Uterus (tissue), 4 donors: Measurements from ENCODE around the gene NRXN2. TPM values are rescaled to one million over a fixed set of nuclear protein-coding genes. Genes with fewer than 3 reads are reported as not detected.
A peak's percentile ranks its signal among the peaks of the same experiment; 100 is the strongest.

Experiments
- DNase-seq, 2 donors: peaks; one replicate each; pipeline ENCODE4 v3.0.0-alpha.2; 2019 to 2020
- H3K27ac ChIP-seq, 2 donors: fragments of 200-600 bp; sonication (generic); 1 replicate in 1 of 2; 2 replicates in 1 of 2; pipeline ENCODE4 v1.5.1; 2016 to 2018
- H3K27me3 ChIP-seq, 2 donors: fragments of 200-600 bp; sonication (generic); one replicate each; pipeline ENCODE4 v1.5.1; 2018 to 2019; ENCODE audit warnings: control low read depth in 1 of 2
- H3K36me3 ChIP-seq, 2 donors: fragments of 200-600 bp; sonication (generic); one replicate each; pipeline ENCODE4 v1.5.1; 2019; ENCODE audit warnings: control low read depth in 1 of 2
- H3K4me1 ChIP-seq, 2 donors: fragments of 200-600 bp; sonication (generic); one replicate each; pipeline ENCODE4 v1.5.1; 2018 to 2019; ENCODE audit warnings: control low read depth in 1 of 2
- H3K4me3 ChIP-seq, 2 donors: fragments of 200-600 bp; sonication (generic); 1 replicate in 1 of 2; 2 replicates in 1 of 2; pipeline ENCODE4 v1.5.1; 2018 to 2019; ENCODE audit warnings: mild to moderate bottlenecking in 1 of 2
- H3K9me3 ChIP-seq, 2 donors: fragments of 200-600 bp; sonication (generic); one replicate each; pipeline ENCODE4 v1.5.1; 2019; ENCODE audit warnings: control low read depth in 1 of 2
- POLR2A ChIP-seq, 2 donors: fragments of 450-650 bp; IDR thresholded peaks; one replicate each; pipeline ENCODE4 v1.6.1; 2016; ENCODE audit warnings: antibody characterized with exemption in 2 of 2, mild to moderate bottlenecking in 1 of 2, moderate library complexity in 1 of 2
- intact Hi-C: fragments of 100-400 bp; cut with DNase I; formaldehyde crosslinking; loops from one replicate; pipeline ENCODE4 v1.15.1; 2023; ENCODE audit warnings: low total_unique reads
- total RNA-seq, 4 donors: library from RNA; depleted of rRNA in 3 of 4; stranded (reverse); fragments of >200 nt in 3 of 4; gene quantifications; one replicate each; pipeline versions ENCODE4 v1.1.0 to v1.2.4, GENCODE V29; 2014 to 2023
- TF ChIP-seq, protein P1 (sequence below), 4 experiments: fragments of 200-600 bp in 2 of 4; fragments of 450-650 bp in 2 of 4; sonication (generic) in 2 of 4; IDR thresholded peaks; one replicate each; pipeline ENCODE4 v1.5.1; 2016 to 2019; ENCODE audit warnings: antibody characterized with exemption in 4 of 4, mild to moderate bottlenecking in 2 of 4, moderate library complexity in 1 of 4
- donor health status: DM: yes; HTN: yes; CAD: no.

The NRXN2 gene
- total RNA-seq, 4 donors from 2014 or later = 0.88 to 48.4 (median 12.6) TPM

DNA sequence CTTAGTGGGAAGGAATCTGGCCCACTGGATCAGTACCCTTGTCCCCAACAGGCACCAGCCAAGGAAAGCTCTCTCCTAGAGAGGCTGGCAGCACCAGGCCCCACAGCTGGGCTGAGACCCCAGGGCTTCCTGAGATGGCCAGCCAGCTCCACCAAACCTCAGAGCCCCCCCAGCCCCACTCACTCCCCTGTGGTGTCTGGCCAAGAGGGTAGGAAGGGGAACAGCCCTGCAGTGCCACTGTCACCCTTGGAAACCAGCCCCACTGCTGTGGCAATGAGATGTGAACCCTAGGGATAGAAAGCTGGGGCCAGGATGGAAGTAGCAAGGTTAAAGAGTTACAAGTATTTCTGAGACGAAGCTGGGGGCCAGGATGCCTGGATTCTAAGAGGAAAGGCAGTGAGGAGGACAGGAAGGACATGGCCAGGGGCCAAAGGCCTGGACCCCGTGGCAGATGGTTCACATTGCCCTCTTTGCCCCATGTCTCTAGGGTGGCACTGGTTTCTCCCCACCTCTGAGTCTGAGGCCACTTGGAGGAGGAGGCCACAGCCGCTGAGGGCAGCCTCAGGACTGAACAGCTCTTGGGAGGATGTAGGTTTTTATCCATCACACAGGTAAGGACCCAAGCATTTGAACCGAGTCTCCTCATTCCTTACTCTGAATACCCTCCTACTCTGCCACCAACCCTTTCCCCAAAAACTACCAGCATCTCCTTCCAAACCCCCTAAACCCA lies 28.8 kb downstream of the NRXN2 start:
- Histone ChIP-seq H3K36me3 (no peaks in the 10 kb centered on the region), H3K27ac (no peak overlapping the region), H3K27me3 (no peaks in the 10 kb centered on the region), H3K9me3 (no peaks in the 10 kb centered on the region), H3K4me3 (no peak overlapping the region), H3K4me1 (no peaks in the 10 kb centered on the region)
- no peak for DNase-seq
- intact Hi-C loops = no loop called here
- TF ChIP-seq POLR2A (IDR thresholded peaks at IDR 0.05) = no peak
- TF ChIP-seq, protein P1, sequence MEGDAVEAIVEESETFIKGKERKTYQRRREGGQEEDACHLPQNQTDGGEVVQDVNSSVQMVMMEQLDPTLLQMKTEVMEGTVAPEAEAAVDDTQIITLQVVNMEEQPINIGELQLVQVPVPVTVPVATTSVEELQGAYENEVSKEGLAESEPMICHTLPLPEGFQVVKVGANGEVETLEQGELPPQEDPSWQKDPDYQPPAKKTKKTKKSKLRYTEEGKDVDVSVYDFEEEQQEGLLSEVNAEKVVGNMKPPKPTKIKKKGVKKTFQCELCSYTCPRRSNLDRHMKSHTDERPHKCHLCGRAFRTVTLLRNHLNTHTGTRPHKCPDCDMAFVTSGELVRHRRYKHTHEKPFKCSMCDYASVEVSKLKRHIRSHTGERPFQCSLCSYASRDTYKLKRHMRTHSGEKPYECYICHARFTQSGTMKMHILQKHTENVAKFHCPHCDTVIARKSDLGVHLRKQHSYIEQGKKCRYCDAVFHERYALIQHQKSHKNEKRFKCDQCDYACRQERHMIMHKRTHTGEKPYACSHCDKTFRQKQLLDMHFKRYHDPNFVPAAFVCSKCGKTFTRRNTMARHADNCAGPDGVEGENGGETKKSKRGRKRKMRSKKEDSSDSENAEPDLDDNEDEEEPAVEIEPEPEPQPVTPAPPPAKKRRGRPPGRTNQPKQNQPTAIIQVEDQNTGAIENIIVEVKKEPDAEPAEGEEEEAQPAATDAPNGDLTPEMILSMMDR (IDR thresholded peaks at IDR 0.05) = no peak

DNA sequence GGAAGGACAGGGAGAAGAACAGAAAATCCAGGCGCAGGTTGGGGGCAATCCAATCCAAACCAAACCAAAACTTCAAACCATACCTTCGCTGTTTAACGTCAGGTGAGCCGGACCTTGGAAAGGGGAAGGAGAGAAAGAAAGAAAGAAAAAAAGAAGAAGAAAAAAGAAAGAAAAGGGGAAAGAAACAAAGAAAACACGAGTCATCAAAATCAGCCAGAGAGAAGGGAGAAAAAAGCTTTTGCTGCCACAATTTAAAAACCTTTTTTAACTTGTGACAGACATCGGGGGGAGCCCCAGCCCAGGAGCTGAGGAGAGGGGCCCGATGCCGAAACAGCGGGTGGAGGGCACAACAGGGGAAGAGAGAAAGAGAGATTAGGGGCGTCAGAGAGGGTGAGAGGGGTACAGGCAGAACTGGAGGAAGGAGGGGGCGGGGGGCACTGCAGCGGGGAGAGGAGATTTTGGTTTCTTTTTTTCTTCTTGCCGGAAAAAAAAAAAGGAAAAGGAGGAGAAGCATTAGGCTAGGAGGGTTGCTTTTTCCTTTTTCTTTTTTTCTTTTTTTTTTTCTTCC lies 30.1 kb downstream of the NRXN2 start:
- no peaks in the 10 kb centered on the region for H3K27me3 ChIP-seq
- no peak for TF ChIP-seq POLR2A (IDR thresholded peaks at IDR 0.05)
- TF ChIP-seq, protein P1 (IDR thresholded peaks at IDR 0.05) = no peak
- no peaks in the 10 kb centered on the region for H3K9me3 ChIP-seq
- H3K27ac ChIP-seq = no peak overlapping the region
- no peak overlapping the region for H3K4me3 ChIP-seq
- intact Hi-C loops = no loop called here
- H3K36me3 ChIP-seq = no peaks in the 10 kb centered on the region
- no peak for DNase-seq
- no peaks in the 10 kb centered on the region for H3K4me1 ChIP-seq

DNA sequence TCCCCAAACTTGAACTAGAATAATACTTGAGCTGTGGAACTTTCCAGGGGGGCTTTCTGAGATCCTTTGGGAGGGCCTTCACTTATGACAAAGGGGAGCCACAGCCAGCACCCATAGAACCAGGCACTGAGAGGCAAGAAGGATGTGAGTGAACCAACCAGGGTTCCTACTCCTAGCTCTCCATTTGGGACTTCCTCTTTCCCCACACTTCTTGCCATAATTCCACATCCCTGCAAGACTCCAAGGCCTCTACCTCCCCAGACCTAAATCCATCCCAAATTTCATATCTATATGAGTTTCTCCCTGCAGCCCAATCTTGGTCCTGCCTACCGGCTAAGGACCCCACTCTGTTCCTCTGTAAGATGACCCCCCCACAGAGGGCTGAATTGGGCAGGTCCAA lies 31.5 kb downstream of the NRXN2 start:
- no peak for DNase-seq
- H3K4me1 ChIP-seq = no peaks in the 10 kb centered on the region
- intact Hi-C loops = no loop called here
- H3K27ac ChIP-seq = no peak overlapping the region
- H3K9me3 ChIP-seq = no peaks in the 10 kb centered on the region
- H3K36me3 ChIP-seq = no peaks in the 10 kb centered on the region
- H3K27me3 ChIP-seq = no peaks in the 10 kb centered on the region
- H3K4me3 ChIP-seq = no peak overlapping the region
- TF ChIP-seq, protein P1 (IDR thresholded peaks at IDR 0.05) = no peak
- no peak for TF ChIP-seq POLR2A (IDR thresholded peaks at IDR 0.05)

DNA sequence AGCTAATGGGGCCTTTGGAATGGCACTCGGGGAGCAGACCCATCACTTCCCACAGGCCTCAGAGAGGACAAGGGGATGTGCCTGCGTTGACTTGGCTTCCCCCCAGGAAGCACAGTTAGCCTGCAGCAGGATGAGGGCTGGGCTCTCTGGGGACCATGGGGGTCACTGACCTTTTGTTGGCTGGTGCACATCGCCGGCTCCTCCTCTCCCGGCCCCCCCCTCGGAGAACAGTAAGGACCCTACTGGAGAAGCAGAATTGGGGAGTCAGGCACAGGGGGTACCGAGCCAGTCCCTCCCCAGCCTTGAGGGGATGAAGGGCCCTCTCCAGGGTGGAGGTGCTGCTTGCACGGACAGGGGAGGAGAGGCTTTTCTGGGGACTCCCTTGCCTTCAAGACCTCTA lies 32.8 kb downstream of the NRXN2 start:
- intact Hi-C loops = no loop called here
- H3K27me3 ChIP-seq = no peaks in the 10 kb centered on the region
- no peak for DNase-seq
- no peaks in the 10 kb centered on the region for H3K9me3 ChIP-seq
- H3K4me1 ChIP-seq = no peaks in the 10 kb centered on the region
- no peak overlapping the region for H3K4me3 ChIP-seq
- H3K36me3 ChIP-seq = no peaks in the 10 kb centered on the region
- TF ChIP-seq POLR2A (IDR thresholded peaks at IDR 0.05) = no peak
- TF ChIP-seq, protein P1 (IDR thresholded peaks at IDR 0.05) = no peak
- no peak overlapping the region for H3K27ac ChIP-seq

DNA sequence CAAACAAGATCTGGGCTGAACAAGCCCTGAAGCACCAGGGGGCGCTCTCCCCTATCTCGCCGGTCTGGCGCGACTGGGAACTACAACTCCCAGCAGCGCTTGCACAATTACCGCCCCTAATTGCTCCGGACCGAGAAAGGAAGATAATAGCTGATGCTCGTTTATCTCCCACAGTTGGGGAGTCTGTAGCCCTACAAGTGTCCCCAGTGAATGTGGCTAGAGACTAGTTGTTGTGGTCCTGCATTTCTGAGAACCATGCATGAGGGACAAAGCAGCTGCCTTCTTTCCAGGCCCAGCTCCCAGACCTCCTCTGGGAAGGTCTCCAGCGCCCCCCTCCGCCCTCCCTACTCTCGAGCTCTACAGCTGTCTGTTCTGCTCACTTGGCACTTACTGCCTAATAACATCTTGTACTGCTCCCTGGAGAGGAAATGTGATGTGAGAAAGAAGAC lies 34.4 kb downstream of the NRXN2 start:
- TF ChIP-seq POLR2A (IDR thresholded peaks at IDR 0.05) = peak in 1 of 2 donors; percentile 17
- TF ChIP-seq, protein P1 (IDR thresholded peaks at IDR 0.05) = peak; percentile 90 to 94 (median 93)
- Histone ChIP-seq H3K27me3 (no peaks in the 10 kb centered on the region), H3K4me1 (no peaks in the 10 kb centered on the region), H3K27ac (peak overlapping the region; percentile 68 to 72), H3K36me3 (no peaks in the 10 kb centered on the region), H3K4me3 (peak overlapping the region; percentile 18 to 35), H3K9me3 (no peaks in the 10 kb centered on the region)
- intact Hi-C loops = no loop called here
- DNase-seq = peak; percentile 89 to 91
